ENCODE results near the gene AFAP1. TPM values are rescaled to one million over a fixed set of nuclear protein-coding genes. Genes with fewer than 3 reads are reported as not detected.
A peak's percentile ranks its signal among the peaks of the same experiment; 100 is the strongest.

AFAP1 gene
- total RNA-seq, 4 donors from 2014 or later, result 8.3 to 27.1 (median 11.1) TPM

- 82% methylated on average over 10 of the region's 13 CpGs for WGBS
- Histone ChIP-seq H3K4me1 (peaks cover 3% of the 10 kb centered on the region), H3K4me3 (no peak overlapping the region), H3K36me3 (no peaks in the 10 kb centered on the region), H3K9me3 (no peaks in the 10 kb centered on the region), H3K27ac (no peak overlapping the region), H3K27me3 (no peaks in the 10 kb centered on the region)
- no peak for DNase-seq (ENCODE audit: low spot score in 2 of 2)
- TF ChIP-seq POLR2A (IDR thresholded peaks at IDR 0.05) (no peak), CTCF (IDR thresholded peaks at IDR 0.05) (no peak), POLR2AphosphoS5 (IDR thresholded peaks at IDR 0.05) (no peak), EP300 (IDR thresholded peaks at IDR 0.05) (no peak)
Observed at GRCh38 chr4:7721984-7722551, 217.6 kb downstream of the AFAP1 start.

GRCh38 chr4:7719354-7720174 is 220.1 kb downstream of the AFAP1 start:
- no peaks in the 10 kb centered on the region for H3K9me3 ChIP-seq
- H3K27ac ChIP-seq, result no peak overlapping the region
- TF ChIP-seq EP300 (IDR thresholded peaks at IDR 0.05), result no peak
- peak; percentile 54 to 82 for TF ChIP-seq CTCF (IDR thresholded peaks at IDR 0.05)
- H3K4me3 ChIP-seq, result no peak overlapping the region
- no peaks in the 10 kb centered on the region for H3K36me3 ChIP-seq
- WGBS, result 30% methylated on average over 22 of the region's 33 CpGs
- H3K27me3 ChIP-seq, result no peaks in the 10 kb centered on the region
- peaks cover 3% of the 10 kb centered on the region for H3K4me1 ChIP-seq
- no peak for DNase-seq (ENCODE audit: low spot score in 2 of 2)

GRCh38 chr4:7717946-7718490 is 221.6 kb downstream of the AFAP1 start:
- TF ChIP-seq POLR2A (IDR thresholded peaks at IDR 0.05) (no peak), EP300 (IDR thresholded peaks at IDR 0.05) (no peak), CTCF (IDR thresholded peaks at IDR 0.05) (no peak), POLR2AphosphoS5 (IDR thresholded peaks at IDR 0.05) (no peak)
- H3K4me3 ChIP-seq, result no peak overlapping the region
- H3K36me3 ChIP-seq, result no peaks in the 10 kb centered on the region
- peaks cover 3% of the 10 kb centered on the region for H3K4me1 ChIP-seq
- no peak for DNase-seq (ENCODE audit: low spot score in 2 of 2)
- H3K27me3 ChIP-seq, result no peaks in the 10 kb centered on the region
- WGBS, result 89% methylated on average over 19 of the region's 24 CpGs
- no peaks in the 10 kb centered on the region for H3K9me3 ChIP-seq
- H3K27ac ChIP-seq, result no peak overlapping the region

- Histone ChIP-seq H3K36me3 (no peaks in the 10 kb centered on the region), H3K4me1 (peaks cover 3% of the 10 kb centered on the region), H3K27ac (no peak overlapping the region), H3K9me3 (no peaks in the 10 kb centered on the region), H3K27me3 (no peaks in the 10 kb centered on the region), H3K4me3 (no peak overlapping the region)
- 87% methylated on average over 11 of the region's 11 CpGs for WGBS
- no peak for DNase-seq (ENCODE audit: low spot score in 2 of 2)
- TF ChIP-seq CTCF (IDR thresholded peaks at IDR 0.05), result no peak
- TF ChIP-seq EP300 (IDR thresholded peaks at IDR 0.05), result no peak
- TF ChIP-seq POLR2A (IDR thresholded peaks at IDR 0.05), result no peak
- TF ChIP-seq POLR2AphosphoS5 (IDR thresholded peaks at IDR 0.05), result no peak
Observed at GRCh38 chr4:7717161-7717560, 222.5 kb downstream of the AFAP1 start.

GRCh38 chr4:7716010-7716721 is 223.5 kb downstream of the AFAP1 start:
- Histone ChIP-seq H3K4me1 (peaks cover 3% of the 10 kb centered on the region), H3K27me3 (no peaks in the 10 kb centered on the region), H3K36me3 (no peaks in the 10 kb centered on the region), H3K27ac (no peak overlapping the region), H3K9me3 (no peaks in the 10 kb centered on the region), H3K4me3 (no peak overlapping the region)
- no peak for DNase-seq (ENCODE audit: low spot score in 2 of 2)
- TF ChIP-seq EP300 (IDR thresholded peaks at IDR 0.05), result no peak
- no peak for TF ChIP-seq CTCF (IDR thresholded peaks at IDR 0.05)
- TF ChIP-seq POLR2A (IDR thresholded peaks at IDR 0.05), result no peak
- no peak for TF ChIP-seq POLR2AphosphoS5 (IDR thresholded peaks at IDR 0.05)
- 78% methylated on average over 6 of the region's 6 CpGs for WGBS
